Stimulated activated CD8-positive, alpha-beta memory T cell treated with anti-CD3 and anti-CD28 coated beads, Interleukin-4, amount 100 ng/mL, for 4 hours (primary cell): ENCODE measurements around the gene CMSS1.

Source experiments
- DNase-seq, 2 donors: peaks; one replicate each; pipeline ENCODE4 v3.0.0-alpha.2; 2020; ENCODE audit warnings: low read depth in 2 of 2, low spot score in 1 of 2

Gene CMSS1

GRCh38 chr3:99901200-99901926 is 83.7 kb downstream of the CMSS1 start:
- no peak for DNase-seq

- DNase-seq = no peak
These were observed 84.4 kb downstream of the CMSS1 start for GRCh38 chr3:99902091-99902490.

GRCh38 chr3:99903869-99904268 is 86.2 kb downstream of the CMSS1 start:
- no peak for DNase-seq

- no peak for DNase-seq
These were observed 90.4 kb downstream of the CMSS1 start for GRCh38 chr3:99907959-99908544.

GRCh38 chr3:99909714-99910495 is 92.2 kb downstream of the CMSS1 start:
- DNase-seq = no peak

GRCh38 chr3:99910752-99911290 is 93.2 kb downstream of the CMSS1 start:
- no peak for DNase-seq

GRCh38 chr3:99911433-99911832 is 93.8 kb downstream of the CMSS1 start:
- no peak for DNase-seq

GRCh38 chr3:99915906-99916432 is 98.3 kb downstream of the CMSS1 start:
- DNase-seq = no peak

- DNase-seq = no peak
These were observed 101.1 kb downstream of the CMSS1 start for GRCh38 chr3:99918715-99919114.

GRCh38 chr3:99919694-99920093 is 102.0 kb downstream of the CMSS1 start:
- DNase-seq = no peak

GRCh38 chr3:99920481-99921376 is 103.1 kb downstream of the CMSS1 start:
- no peak for DNase-seq

GRCh38 chr3:99921377-99921695 is 103.7 kb downstream of the CMSS1 start:
- DNase-seq = no peak

- no peak for DNase-seq
These were observed 104.3 kb downstream of the CMSS1 start for GRCh38 chr3:99921986-99922385.

- no peak for DNase-seq
These were observed 106.2 kb downstream of the CMSS1 start for GRCh38 chr3:99923873-99924272.

GRCh38 chr3:99925584-99926230 is 108.0 kb downstream of the CMSS1 start:
- no peak for DNase-seq

GRCh38 chr3:99927671-99928457 is 110.2 kb downstream of the CMSS1 start:
- DNase-seq = no peak

- DNase-seq = no peak
These were observed 111.4 kb downstream of the CMSS1 start for GRCh38 chr3:99928771-99929744.

- DNase-seq = no peak
These were observed 112.1 kb downstream of the CMSS1 start for GRCh38 chr3:99929745-99930139.
